Type B pancreatic cell (in vitro differentiated cells): ENCODE results near the gene NOX3. TPM values are rescaled to one million over a fixed set of nuclear protein-coding genes. Genes with fewer than 3 reads are reported as not detected.

Source experiments
- DNase-seq: peaks from one replicate; pipeline ENCODE4 v3.0.0; 2021; ENCODE audit warnings: mixed read lengths; ENCODE audit not compliant: unreplicated experiment; ENCODE audit errors: extremely low spot score
- H3K27ac Mint-ChIP-seq: 2 replicates; pipeline ENCODE4 v1.8.0; 2021; ENCODE audit warnings: mild to moderate bottlenecking, mixed read lengths
- H3K27me3 Mint-ChIP-seq: 2 replicates; pipeline ENCODE4 v1.8.0; 2021; ENCODE audit warnings: mixed read lengths
- H3K36me3 Mint-ChIP-seq: 2 replicates; pipeline ENCODE4 v1.8.0; 2021; ENCODE audit warnings: mixed read lengths
- H3K4me1 Mint-ChIP-seq: one replicate; pipeline ENCODE4 v1.8.0; 2021; ENCODE audit warnings: mixed read lengths; ENCODE audit not compliant: unreplicated experiment
- H3K4me3 Mint-ChIP-seq: 2 replicates; pipeline ENCODE4 v1.8.0; 2021; ENCODE audit warnings: mild to moderate bottlenecking, mixed read lengths
- H3K9me3 Mint-ChIP-seq: 2 replicates; pipeline ENCODE4 v1.8.0; 2021; ENCODE audit warnings: mixed read lengths
- total RNA-seq: library from RNA; stranded (reverse); gene quantifications from 2 replicates; pipeline ENCODE4 v1.2.1, GENCODE V29; 2021; ENCODE audit warnings: low replicate concordance
- TF ChIP-seq, protein P1 (sequence below): fragments of 200-600 bp; sonication (generic); conservative IDR thresholded peaks from 2 replicates; pipeline ENCODE4 v1.5.0; 2021; ENCODE audit warnings: antibody characterized with exemption, mild to moderate bottlenecking

The NOX3 gene
- total RNA-seq, 1 donor from 2014 or later: not detected

DNA sequence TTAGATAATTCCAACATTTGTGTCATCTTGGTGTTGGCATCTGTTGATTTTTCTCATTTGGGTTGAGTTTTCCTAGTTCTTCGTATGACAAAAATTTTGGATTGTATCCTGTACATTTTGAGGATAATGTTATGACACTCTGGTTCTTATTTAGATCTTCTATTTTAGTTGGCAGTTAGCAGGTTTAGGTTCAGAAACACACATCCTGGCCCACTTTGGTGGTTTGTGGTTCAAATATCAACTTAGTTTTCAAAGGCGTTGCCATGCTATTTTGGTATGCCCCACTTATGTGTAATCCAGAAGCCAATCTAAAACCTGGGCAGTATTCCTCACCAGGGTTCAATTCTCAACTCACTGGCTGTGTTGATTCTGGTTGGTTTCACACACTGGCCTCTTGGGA, 68.2 kb downstream of the NOX3 start:
- no peaks in the 10 kb centered on the region for H3K27me3 Mint-ChIP-seq
- no peak overlapping the region for H3K27ac Mint-ChIP-seq
- DNase-seq: no peak
- H3K4me3 Mint-ChIP-seq: no peak overlapping the region
- H3K4me1 Mint-ChIP-seq: no peaks in the 10 kb centered on the region
- no peaks in the 10 kb centered on the region for H3K36me3 Mint-ChIP-seq
- TF ChIP-seq, protein P1, sequence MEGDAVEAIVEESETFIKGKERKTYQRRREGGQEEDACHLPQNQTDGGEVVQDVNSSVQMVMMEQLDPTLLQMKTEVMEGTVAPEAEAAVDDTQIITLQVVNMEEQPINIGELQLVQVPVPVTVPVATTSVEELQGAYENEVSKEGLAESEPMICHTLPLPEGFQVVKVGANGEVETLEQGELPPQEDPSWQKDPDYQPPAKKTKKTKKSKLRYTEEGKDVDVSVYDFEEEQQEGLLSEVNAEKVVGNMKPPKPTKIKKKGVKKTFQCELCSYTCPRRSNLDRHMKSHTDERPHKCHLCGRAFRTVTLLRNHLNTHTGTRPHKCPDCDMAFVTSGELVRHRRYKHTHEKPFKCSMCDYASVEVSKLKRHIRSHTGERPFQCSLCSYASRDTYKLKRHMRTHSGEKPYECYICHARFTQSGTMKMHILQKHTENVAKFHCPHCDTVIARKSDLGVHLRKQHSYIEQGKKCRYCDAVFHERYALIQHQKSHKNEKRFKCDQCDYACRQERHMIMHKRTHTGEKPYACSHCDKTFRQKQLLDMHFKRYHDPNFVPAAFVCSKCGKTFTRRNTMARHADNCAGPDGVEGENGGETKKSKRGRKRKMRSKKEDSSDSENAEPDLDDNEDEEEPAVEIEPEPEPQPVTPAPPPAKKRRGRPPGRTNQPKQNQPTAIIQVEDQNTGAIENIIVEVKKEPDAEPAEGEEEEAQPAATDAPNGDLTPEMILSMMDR: no peak
- no peaks in the 10 kb centered on the region for H3K9me3 Mint-ChIP-seq

DNA sequence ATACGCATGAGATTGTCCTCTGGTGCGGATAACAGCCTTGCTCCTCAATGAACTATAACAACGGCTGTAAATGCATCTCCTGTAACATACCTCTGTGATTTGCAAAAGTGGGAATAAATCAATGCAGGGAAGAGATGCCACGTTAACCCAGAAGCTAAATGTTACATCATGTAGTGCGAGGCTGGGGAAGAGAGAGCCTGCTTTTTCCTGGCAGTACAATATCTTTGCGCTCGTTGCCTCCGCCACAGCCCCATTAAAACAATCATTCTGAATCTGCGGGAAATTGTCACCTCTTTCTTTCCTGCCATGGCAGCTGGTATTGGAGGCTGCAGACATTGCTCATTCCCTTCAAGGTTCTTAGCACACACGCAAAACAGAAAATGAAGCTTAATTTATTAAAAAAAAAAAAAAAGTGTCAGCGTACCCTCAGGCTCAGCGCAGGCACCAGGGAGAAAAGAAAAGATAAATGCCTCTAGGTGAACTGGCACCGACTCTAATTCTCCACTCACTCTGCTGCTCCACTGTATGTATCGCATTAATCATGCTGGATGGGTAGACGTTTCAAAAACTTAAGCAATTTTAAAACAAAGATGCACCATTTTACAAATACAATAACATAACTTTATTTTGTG, 71.2 kb downstream of the NOX3 start:
- TF ChIP-seq, protein P1: no peak
- no peak overlapping the region for H3K27ac Mint-ChIP-seq
- H3K9me3 Mint-ChIP-seq: no peaks in the 10 kb centered on the region
- H3K4me1 Mint-ChIP-seq: no peaks in the 10 kb centered on the region
- no peaks in the 10 kb centered on the region for H3K27me3 Mint-ChIP-seq
- no peak overlapping the region for H3K4me3 Mint-ChIP-seq
- no peaks in the 10 kb centered on the region for H3K36me3 Mint-ChIP-seq
- no peak for DNase-seq

DNA sequence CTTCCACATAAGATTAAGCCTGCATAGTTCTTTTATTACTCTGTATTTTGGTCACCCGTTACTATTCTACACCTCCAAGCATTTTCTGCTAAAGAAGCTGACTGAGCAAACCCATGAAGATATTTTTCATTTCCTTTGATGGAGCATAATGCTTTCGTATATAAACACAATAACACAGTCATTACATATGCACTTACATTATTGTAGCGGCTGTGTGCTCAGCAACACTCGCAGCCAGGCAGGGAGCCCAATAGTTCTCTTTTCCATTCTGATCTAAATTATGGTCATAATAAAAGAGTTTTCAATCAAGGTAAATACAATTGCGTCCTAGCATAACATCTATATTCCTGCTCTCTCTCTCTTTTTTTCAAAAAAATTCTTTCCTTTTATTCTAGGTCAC, 71.7 kb downstream of the NOX3 start:
- no peak overlapping the region for H3K27ac Mint-ChIP-seq
- H3K36me3 Mint-ChIP-seq: no peaks in the 10 kb centered on the region
- no peaks in the 10 kb centered on the region for H3K9me3 Mint-ChIP-seq
- H3K4me3 Mint-ChIP-seq: no peak overlapping the region
- H3K27me3 Mint-ChIP-seq: no peaks in the 10 kb centered on the region
- TF ChIP-seq, protein P1: no peak
- no peaks in the 10 kb centered on the region for H3K4me1 Mint-ChIP-seq
- no peak for DNase-seq

DNA sequence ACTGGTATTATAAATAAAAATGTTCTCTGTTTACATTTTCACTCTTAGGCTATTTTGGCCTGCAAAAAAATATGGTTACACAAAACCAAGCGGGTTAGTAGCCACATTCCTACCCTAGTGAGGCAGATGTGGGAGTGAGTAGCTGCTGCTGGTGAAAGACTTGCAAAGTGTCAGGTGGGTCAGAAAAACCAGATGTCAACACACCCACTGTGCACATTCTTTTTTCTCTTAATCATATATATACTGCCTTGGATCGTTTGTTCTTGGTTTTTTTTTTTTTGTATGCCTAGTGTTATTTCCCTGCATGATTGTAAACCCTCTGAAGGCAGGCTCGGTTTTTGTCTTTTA, 73.3 kb downstream of the NOX3 start:
- Mint-ChIP-seq H3K9me3 (no peaks in the 10 kb centered on the region), H3K27ac (no peak overlapping the region), H3K4me3 (no peak overlapping the region), H3K4me1 (no peaks in the 10 kb centered on the region), H3K36me3 (no peaks in the 10 kb centered on the region), H3K27me3 (no peaks in the 10 kb centered on the region)
- TF ChIP-seq, protein P1: no peak
- no peak for DNase-seq

DNA sequence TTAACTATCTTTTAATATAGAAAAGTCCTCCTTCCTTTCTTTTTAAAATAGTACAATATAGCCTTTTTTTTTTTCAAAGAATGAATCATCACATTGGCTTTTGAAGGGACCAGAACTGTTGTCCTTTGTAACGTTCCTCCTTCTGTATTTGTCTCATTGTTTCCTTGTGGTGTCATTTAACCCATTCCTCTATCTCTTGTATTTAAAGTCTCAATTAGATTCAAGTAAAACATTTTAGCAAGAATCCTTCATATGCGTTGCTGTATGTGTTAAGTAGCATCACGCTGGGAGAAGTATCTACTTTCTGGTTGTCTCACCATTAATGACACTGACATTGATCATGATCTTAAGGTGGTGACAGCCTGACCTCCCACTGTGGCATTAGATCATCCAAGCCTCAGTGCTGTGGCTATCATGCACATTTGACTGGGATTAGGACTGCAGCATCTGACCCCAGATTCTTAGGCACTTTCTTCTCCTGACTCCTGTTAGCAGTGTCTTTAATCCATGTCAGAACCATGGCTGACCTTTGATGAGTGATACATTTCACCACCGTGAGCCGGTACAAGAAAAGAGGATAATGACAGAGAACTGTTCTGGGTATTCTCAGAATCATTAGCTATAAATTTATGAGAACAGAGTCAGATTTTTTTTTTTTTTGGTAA, 73.8 kb downstream of the NOX3 start:
- no peaks in the 10 kb centered on the region for H3K27me3 Mint-ChIP-seq
- H3K9me3 Mint-ChIP-seq: no peaks in the 10 kb centered on the region
- no peaks in the 10 kb centered on the region for H3K36me3 Mint-ChIP-seq
- DNase-seq: no peak
- no peak overlapping the region for H3K27ac Mint-ChIP-seq
- TF ChIP-seq, protein P1: no peak
- H3K4me1 Mint-ChIP-seq: no peaks in the 10 kb centered on the region
- H3K4me3 Mint-ChIP-seq: no peak overlapping the region
